ENCODE results near the gene TWF2. TPM values are rescaled to one million over a fixed set of nuclear protein-coding genes. Genes with fewer than 3 reads are reported as not detected.
A peak's percentile ranks its signal among the peaks of the same experiment; 100 is the strongest.
"Not testable (repeated sequence)": the region's sequence is repeated elsewhere in the genome, so short reads cannot be mapped to it uniquely, and the experiment has no call there.

The TWF2 gene
- polyA plus RNA-seq, 2 of the 4 experiments (the other 2 are of a cell fraction), result 36.8 to 53.6 TPM

- TF ChIP-seq FOSL2 (IDR thresholded peaks at IDR 0.05), result no peak
- TF ChIP-seq FOSL2 (CRISPR knock-in tag; IDR thresholded peaks at IDR 0.05), result 0 out of 2 replicates have a peak, but pooled peaks have one; percentile 20
- TF ChIP-seq ZFP36 (IDR thresholded peaks at IDR 0.05; ENCODE audit: borderline replicate concordance, partially characterized antibody), result no peak
- no peak for TF ChIP-seq EHMT2 (IDR thresholded peaks at IDR 0.05; ENCODE audit: low read depth)
- no peak for TF ChIP-seq CBX8 (IDR thresholded peaks at IDR 0.05)
- TF ChIP-seq POLR2A (IDR thresholded peaks at IDR 0.05; ENCODE audit: low read length), result peak; percentile 88
- TF ChIP-seq JUN (IDR thresholded peaks at IDR 0.05), result peak in 1 of 2 experiments; percentile 91; a peak in 4 of 5 replicates
- no peak for TF ChIP-seq RNF2 (IDR thresholded peaks at IDR 0.05; ENCODE audit: borderline replicate concordance, low read depth)
- TF ChIP-seq KDM1A (IDR thresholded peaks at IDR 0.05; ENCODE audit: low read depth), result no peak
- TF ChIP-seq GATA3 (IDR thresholded peaks at IDR 0.05; ENCODE audit: borderline replicate concordance), result no peak
Observed at GRCh38 chr3:52278510-52279069, 39.6 kb upstream of the TWF2 start, which contains the start of gene WDR82 (continued).

- no peak for FAIRE-seq
- POLR2A ChIA-PET, result interaction anchor here (0.7 to 2.4 kb wide), 11 partner anchors 10 to 282 kb away, joined by 3 to 30 read pairs (median 4); partner anchors contain the start of genes GLYCTK, POC1A, PPM1M and RPL29
Observed at GRCh38 chr3:52277972-52278509, 39.1 kb upstream of the TWF2 start.

GRCh38 chr3:52277071-52277964 is 38.4 kb upstream of the TWF2 start:
- POLR2A ChIA-PET, result interaction anchor here (0.6 to 2.4 kb wide), 9 partner anchors 10 to 62 kb away, joined by 3 to 30 read pairs (median 4); partner anchors contain the start of genes GLYCTK, PPM1M and TWF2
- FAIRE-seq, result no peak
- WGBS (ENCODE audit: missing lambda C conversion rate), result 1% methylated on average over 27 of the region's 28 CpGs

More at GRCh38 chr3:52277972-52278509, 39.1 kb upstream of the TWF2 start:
- ATAC-seq (peak; percentile 80 to 89), DNase-seq (ENCODE audit: low read depth in 1 of 2, low spot score in 1 of 2) (peak; percentile 33 to 64)
- H3K27ac ChIP-seq, result peak overlapping the region; percentile 98
- TF ChIP-seq ZNF302 (CRISPR knock-in tag; IDR thresholded peaks at IDR 0.05) (no peak), PHF8 (IDR thresholded peaks at IDR 0.05; ENCODE audit: borderline replicate concordance, low read depth) (peak; percentile 60)
- H3K4me3 ChIP-seq, result peak overlapping the region; percentile 73
- H3K4me2 ChIP-seq, result peak overlapping the region; percentile 89
- no peaks in the 10 kb centered on the region for H3K9me3 ChIP-seq
- H3K4me1 ChIP-seq, result peaks cover 39% of the 10 kb centered on the region
- 1% methylated on average over 30 of the region's 54 CpGs for WGBS (ENCODE audit: missing lambda C conversion rate)
- CTCF ChIA-PET, result interaction anchor here (0.6 to 5.1 kb wide), 14 partner anchors 11 to 61 kb away, joined by 3 to 20 read pairs (median 5); partner anchors contain the start of gene TWF2

GRCh38 chr3:52274781-52275180 is 35.8 kb upstream of the TWF2 start:
- H3K4me2 ChIP-seq; H3K9me3 ChIP-seq; DNase-seq (ENCODE audit: low read depth in 1 of 2, low spot score in 1 of 2); ATAC-seq; H3K27ac ChIP-seq; H3K4me3 ChIP-seq; FAIRE-seq; CTCF ChIA-PET; POLR2A ChIA-PET: not testable (repeated sequence)
- WGBS (ENCODE audit: missing lambda C conversion rate), result 94% methylated on average over 18 of the region's 18 CpGs
- peaks cover 25% of the 10 kb centered on the region; the same call in 2 of the 3 replicates for H3K4me1 ChIP-seq

More at GRCh38 chr3:52277071-52277964, 38.4 kb upstream of the TWF2 start:
- peak overlapping the region; percentile 73 for H3K4me3 ChIP-seq
- DNase-seq (ENCODE audit: low read depth in 1 of 2, low spot score in 1 of 2) (peak; percentile 34 to 38), ATAC-seq (peak; percentile 11 to 55; a peak in 4 of 6 replicates)
- H3K4me2 ChIP-seq, result peak overlapping the region; percentile 89
- CTCF ChIA-PET, result interaction anchor here (0.7 to 5.1 kb wide), 11 partner anchors 12 to 62 kb away, joined by 3 to 20 read pairs (median 5); partner anchors contain the start of gene TWF2
- TF ChIP-seq CEBPB (IDR thresholded peaks at IDR 0.05) (no peak), ESRRA (IDR thresholded peaks at IDR 0.05; ENCODE audit: borderline replicate concordance, low read length) (peak; percentile 44; the same call in 1 of the 2 replicates), POLR2A (IDR thresholded peaks at IDR 0.05; ENCODE audit: low read length) (0 out of 2 replicates have a peak, but pooled peaks have one; percentile 15)
- H3K4me1 ChIP-seq, result peaks cover 32% of the 10 kb centered on the region
- peak overlapping the region; percentile 98 for H3K27ac ChIP-seq
- no peaks in the 10 kb centered on the region for H3K9me3 ChIP-seq

- ATAC-seq, result no peak
- FAIRE-seq, result no peak
- TF ChIP-seq SMC3 (IDR thresholded peaks at IDR 0.05), result no peak
- TF ChIP-seq CBX8 (IDR thresholded peaks at IDR 0.05), result no peak
- no peak for TF ChIP-seq RAD21 (conservative IDR thresholded peaks at IDR 0.05 in 1 of 2, IDR thresholded peaks at IDR 0.05 in 1 of 2)
- TF ChIP-seq JUNB (IDR thresholded peaks at IDR 0.05), result no peak
- TF ChIP-seq ZNF302 (CRISPR knock-in tag; IDR thresholded peaks at IDR 0.05), result no peak
- no peak for TF ChIP-seq EHF (CRISPR knock-in tag; IDR thresholded peaks at IDR 0.05)
- Histone ChIP-seq H3K4me1 (peaks cover 19% of the 10 kb centered on the region; the same call in 2 of the 3 replicates), H3K4me3 (no peak overlapping the region), H3K9me3 (no peaks in the 10 kb centered on the region), H3K4me2 (no peak overlapping the region), H3K27ac (no peak overlapping the region)
- ChIA-PET POLR2A (no interaction called here), CTCF (interaction anchor here (0.6 to 1.3 kb wide), 2 partner anchors 34 to 52 kb away, joined by 3 read pairs; partner anchors contain the start of gene TWF2)
- DNase-seq (ENCODE audit: low read depth in 1 of 2, low spot score in 1 of 2), result no peak
- WGBS (ENCODE audit: missing lambda C conversion rate), result 100% methylated on average over 3 of the region's 3 CpGs
Observed at GRCh38 chr3:52272831-52273230, 33.9 kb upstream of the TWF2 start.

- ATAC-seq; H3K27ac ChIP-seq; FAIRE-seq; H3K4me2 ChIP-seq; H3K9me3 ChIP-seq; DNase-seq (ENCODE audit: low read depth in 1 of 2, low spot score in 1 of 2); H3K4me3 ChIP-seq; POLR2A ChIA-PET: not testable (repeated sequence)
- CTCF ChIA-PET, result interaction anchor here (0.6 to 1.3 kb wide), 2 partner anchors 33 to 51 kb away, joined by 3 read pairs; partner anchors contain the start of gene TWF2
- 92% methylated on average over 9 of the region's 9 CpGs for WGBS (ENCODE audit: missing lambda C conversion rate)
- H3K4me1 ChIP-seq, result peaks cover 19% of the 10 kb centered on the region; the same call in 2 of the 3 replicates
Observed at GRCh38 chr3:52272172-52272571, 33.2 kb upstream of the TWF2 start.

All from A549 (cell line).